Measurements from ENCODE around the gene FAM114A1.

The FAM114A1 gene

GRCh38 chr4:38920186-38920585 is 52.6 kb downstream of the FAM114A1 start:
- TF ChIP-seq TAF1 (IDR thresholded peaks at IDR 0.05; ENCODE audit: borderline replicate concordance, insufficient read depth, low read length): no peak

GRCh38 chr4:38920677-38921076 is 53.1 kb downstream of the FAM114A1 start:
- TF ChIP-seq FOXP2 (optimal IDR thresholded peaks at IDR 0.05; ENCODE audit: borderline replicate concordance, extremely low read depth, extremely low read length, insufficient read depth): no peak
- TF ChIP-seq TAF1 (IDR thresholded peaks at IDR 0.05; ENCODE audit: borderline replicate concordance, insufficient read depth, low read length): no peak
- no peak for TF ChIP-seq REST (IDR thresholded peaks at IDR 0.05; ENCODE audit: insufficient read depth in 1 of 2, low read depth in 2 of 2, low read length in 2 of 2)
- TF ChIP-seq POLR2AphosphoS5 (IDR thresholded peaks at IDR 0.05; ENCODE audit: low read depth, low read length): no peak
- TF ChIP-seq SIN3A (IDR thresholded peaks at IDR 0.05; ENCODE audit: borderline replicate concordance, insufficient read depth, low read length): no peak

DNA sequence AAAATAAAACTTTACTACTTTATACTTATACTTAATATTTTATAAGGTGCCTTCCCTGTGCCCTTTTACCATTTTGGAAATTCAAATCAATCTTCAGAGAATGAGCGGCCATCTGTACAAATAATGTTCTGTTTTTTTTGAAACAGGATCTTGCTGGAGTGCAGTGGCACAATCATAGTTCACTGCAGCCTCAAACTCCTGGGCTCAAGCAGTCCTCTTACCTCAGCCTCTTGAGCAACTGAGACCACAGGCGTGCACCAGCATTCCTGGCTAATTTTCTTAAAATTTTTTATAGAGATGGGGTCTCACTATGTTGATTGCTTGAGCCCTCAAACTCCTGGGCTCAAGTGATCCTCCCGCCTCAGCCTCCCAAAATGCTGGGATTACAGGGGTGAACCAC is 53.5 kb downstream of the FAM114A1 start:
- no peak for TF ChIP-seq POLR2AphosphoS5 (IDR thresholded peaks at IDR 0.05; ENCODE audit: low read depth, low read length)
- TF ChIP-seq FOXP2 (optimal IDR thresholded peaks at IDR 0.05; ENCODE audit: borderline replicate concordance, extremely low read depth, extremely low read length, insufficient read depth): no peak
- no peak for TF ChIP-seq REST (IDR thresholded peaks at IDR 0.05; ENCODE audit: insufficient read depth in 1 of 2, low read depth in 2 of 2, low read length in 2 of 2)
- TF ChIP-seq TAF1 (IDR thresholded peaks at IDR 0.05; ENCODE audit: borderline replicate concordance, insufficient read depth, low read length): no peak
- TF ChIP-seq SIN3A (IDR thresholded peaks at IDR 0.05; ENCODE audit: borderline replicate concordance, insufficient read depth, low read length): no peak

DNA sequence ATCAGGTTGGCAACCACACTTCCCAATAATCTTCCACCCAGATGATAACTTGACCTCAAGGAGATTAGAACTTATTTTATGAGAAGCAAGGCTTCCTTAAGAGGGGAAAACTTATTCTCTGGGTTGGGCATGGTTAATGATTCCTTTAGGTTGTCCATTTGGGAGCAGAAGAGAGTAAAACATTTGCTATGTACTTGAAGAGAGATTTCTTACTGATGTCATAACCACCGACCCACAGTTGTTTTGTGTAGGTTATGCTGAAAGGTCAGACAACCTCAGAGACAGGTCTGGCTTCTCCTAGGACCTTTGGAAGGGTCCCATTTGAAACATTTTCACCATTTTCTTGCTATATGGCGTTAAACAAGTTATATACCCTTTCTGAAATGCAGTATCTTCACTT is 56.1 kb downstream of the FAM114A1 start:
- no peak for TF ChIP-seq FOXP2 (optimal IDR thresholded peaks at IDR 0.05; ENCODE audit: borderline replicate concordance, extremely low read depth, extremely low read length, insufficient read depth)
- TF ChIP-seq POLR2AphosphoS5 (IDR thresholded peaks at IDR 0.05; ENCODE audit: low read depth, low read length): no peak
- TF ChIP-seq REST (IDR thresholded peaks at IDR 0.05; ENCODE audit: insufficient read depth in 1 of 2, low read depth in 2 of 2, low read length in 2 of 2): no peak
- TF ChIP-seq SIN3A (IDR thresholded peaks at IDR 0.05; ENCODE audit: borderline replicate concordance, insufficient read depth, low read length): no peak
- TF ChIP-seq TAF1 (IDR thresholded peaks at IDR 0.05; ENCODE audit: borderline replicate concordance, insufficient read depth, low read length): no peak

GRCh38 chr4:38924353-38924752 is 56.7 kb downstream of the FAM114A1 start:
- no peak for TF ChIP-seq SIN3A (IDR thresholded peaks at IDR 0.05; ENCODE audit: borderline replicate concordance, insufficient read depth, low read length)
- TF ChIP-seq REST (IDR thresholded peaks at IDR 0.05; ENCODE audit: insufficient read depth in 1 of 2, low read depth in 2 of 2, low read length in 2 of 2): no peak
- no peak for TF ChIP-seq TAF1 (IDR thresholded peaks at IDR 0.05; ENCODE audit: borderline replicate concordance, insufficient read depth, low read length)
- no peak for TF ChIP-seq POLR2AphosphoS5 (IDR thresholded peaks at IDR 0.05; ENCODE audit: low read depth, low read length)
- TF ChIP-seq FOXP2 (optimal IDR thresholded peaks at IDR 0.05; ENCODE audit: borderline replicate concordance, extremely low read depth, extremely low read length, insufficient read depth): no peak
